K562 (cell line): ENCODE results near the gene KNG1. TPM values are rescaled to one million over a fixed set of nuclear protein-coding genes. Genes with fewer than 3 reads are reported as not detected.

Experiments used
- ATAC-seq: fragments of 200-7000 bp; cut with Tn5 transposase; 3 replicates; pipeline ENCODE4 v1.9.1; 2020; ENCODE audit warnings: moderate library complexity
- BruUV-seq: library from RNA; stranded (reverse); fragments of 400-500 nt; replicated peaks from 2 replicates; lab custom pipeline; 2021; lab: Mats Ljungman, UMichigan
- CTCF ChIA-PET: fragments of 300-600 bp; formaldehyde crosslinking; extraction: SDS; loops from one replicate; lab custom pipeline; 2021; ENCODE audit warnings: low intra/inter-chr PET ratio; lab: Yijun Ruan, JAX
- POLR2A ChIA-PET: fragments of 300-600, 350-650 bp; sonication (Branson Sonifier 250); formaldehyde crosslinking; extraction: SDS; loops from one replicate; lab custom pipeline; 2021; ENCODE audit warnings: antibody characterized with exemption, inconsistent platforms; lab: Yijun Ruan, JAX
- DNase-seq, 4 experiments: peaks; one replicate each; pipeline versions ENCODE4 v3.0.0 to v3.0.0-alpha.2; 2011 to 2018; ENCODE audit warnings: low spot score in 3 of 4, mixed read lengths in 3 of 4; ENCODE audit errors: extremely low read depth in 1 of 4
- FAIRE-seq: peaks from 2 replicates; lab custom pipeline; 2011; peaks lifted over from hg19 to GRCh38; lab: Jason Lieb, UNC
- H2AFZ ChIP-seq: 2 replicates; pipeline ENCODE4 v1.6.0; 2011; ENCODE audit warnings: low read depth, low read length, control low read depth, inconsistent platforms
- H3K27ac ChIP-seq: fragments of 200-600 bp; 3 replicates; pipeline ENCODE4 v1.8.0; 2011; ENCODE audit warnings: low read depth, mild to moderate bottlenecking, control low read depth, inconsistent platforms, low read length, moderate library complexity, mixed read lengths; ENCODE audit errors: extremely low read depth
- H3K27me3 ChIP-seq, 2 experiments: fragments of 300-600 bp in 1 of 2; 2 replicates in 1 of 2; 3 replicates in 1 of 2; pipeline versions ENCODE4 v1.6.0 to v1.8.0; 2011; ENCODE audit warnings: inconsistent platforms in 2 of 2, low read length in 2 of 2, mild to moderate bottlenecking in 1 of 2, mixed read lengths in 1 of 2, moderate library complexity in 1 of 2; ENCODE audit not compliant: control insufficient read depth in 2 of 2, insufficient read depth in 2 of 2
- H3K36me3 ChIP-seq: fragments of 300-600 bp; 3 replicates; pipeline ENCODE4 v1.8.0; 2011; ENCODE audit warnings: mild to moderate bottlenecking, low read length, inconsistent platforms; ENCODE audit not compliant: control insufficient read depth, insufficient read depth
- H3K4me1 ChIP-seq, 2 experiments: fragments of 200-600 bp in 1 of 2; replicated peaks in 1 of 2; 2 replicates in 1 of 2; 3 replicates in 1 of 2; pipeline versions ENCODE4 v1.5.1 to v1.8.0; 2011; ENCODE audit warnings: inconsistent platforms in 2 of 2, low read length in 2 of 2, mild to moderate bottlenecking in 1 of 2, mixed read lengths in 1 of 2, moderate library complexity in 1 of 2; ENCODE audit not compliant: control insufficient read depth in 2 of 2, insufficient read depth in 2 of 2
- H3K4me2 ChIP-seq: 2 replicates; pipeline ENCODE4 v1.6.1; 2011; ENCODE audit warnings: low read length, control low read depth, inconsistent platforms, mixed read lengths; ENCODE audit not compliant: insufficient read depth
- H3K4me3 ChIP-seq: fragments of 200-600 bp; sonication (generic), shearing (Covaris generic); 2 replicates; pipeline ENCODE4 v1.5.1; 2016; ENCODE audit warnings: control low read depth, inconsistent platforms
- H3K79me2 ChIP-seq: fragments of 200-600 bp; 3 replicates; pipeline ENCODE4 v1.8.0; 2011; ENCODE audit warnings: low read length, inconsistent platforms; ENCODE audit not compliant: control insufficient read depth, insufficient read depth
- H3K9ac ChIP-seq, 2 experiments: 2 replicates each; pipeline versions ENCODE4 v1.6.0 to v1.6.1; 2011; ENCODE audit warnings: low read depth in 2 of 2, low read length in 2 of 2, control low read depth in 1 of 2, inconsistent platforms in 1 of 2, mild to moderate bottlenecking in 1 of 2, mixed read lengths in 1 of 2; ENCODE audit not compliant: insufficient read depth in 1 of 2
- H3K9me1 ChIP-seq: one replicate; pipeline ENCODE4 v1.6.0; 2011; ENCODE audit warnings: inconsistent platforms, mild to moderate bottlenecking, low read length, moderate library complexity; ENCODE audit not compliant: control insufficient read depth, insufficient read depth
- H3K9me3 ChIP-seq: replicated peaks from 2 replicates; pipeline ENCODE4 v1.5.1; 2011; ENCODE audit warnings: low read depth, low read length, inconsistent platforms; ENCODE audit not compliant: control insufficient read depth, insufficient read depth
- H4K20me1 ChIP-seq: replicated peaks from 2 replicates; pipeline ENCODE4 v1.6.1; 2011; ENCODE audit warnings: low read length, inconsistent platforms, mixed read lengths; ENCODE audit not compliant: control insufficient read depth, insufficient read depth
- DPF2 ChIP-seq: fragments of 450-650 bp; IDR thresholded peaks from 2 replicates; pipeline ENCODE4 v1.6.1; 2016
- E2F8 ChIP-seq: fragments of 450-650 bp; IDR thresholded peaks from 2 replicates; pipeline ENCODE4 v1.7.1; 2018; ENCODE audit warnings: mild to moderate bottlenecking, low read depth; ENCODE audit not compliant: partially characterized antibody
- POLR2AphosphoS2 ChIP-seq: IDR thresholded peaks from 2 replicates; pipeline ENCODE4 v1.6.1; 2012; ENCODE audit warnings: low read length, improper control_type of control experiment
- REST ChIP-seq, 2 experiments: fragments of 450-650 bp; formaldehyde crosslinking in 1 of 2; IDR thresholded peaks; 2 replicates each; pipeline versions ENCODE4 v1.4.0 to v1.6.1; 2014 to 2020; ENCODE audit warnings: mild to moderate bottlenecking in 2 of 2, borderline replicate concordance in 1 of 2, low read depth in 1 of 2
- SIN3B ChIP-seq: fragments of 450-650 bp; IDR thresholded peaks from 2 replicates; pipeline ENCODE4 v1.6.1; 2017; ENCODE audit warnings: low read depth, mild to moderate bottlenecking, moderate library complexity
- TAF7 ChIP-seq: fragments of 450-650 bp; IDR thresholded peaks from 2 replicates; pipeline ENCODE4 v1.6.1; 2016; ENCODE audit warnings: missing genetic modification characterization, missing compliant biosample characterization
- THRAP3 ChIP-seq: fragments of 450-650 bp; IDR thresholded peaks from 2 replicates; pipeline ENCODE4 v1.6.1; 2016; ENCODE audit warnings: mild to moderate bottlenecking, inconsistent platforms, borderline replicate concordance
- U2AF1 ChIP-seq: fragments of 200-400 bp; formaldehyde crosslinking; optimal IDR thresholded peaks from 2 replicates; pipeline ENCODE3; 2017; ENCODE audit warnings: mild to moderate bottlenecking, low read depth, low read length, moderate library complexity
- ZNF444 ChIP-seq: fragments of 250-450 bp; sonication (Bioruptor Pico); IDR thresholded peaks from 2 replicates; pipeline ENCODE4 v1.4.0; 2020; ENCODE audit warnings: mild to moderate bottlenecking, moderate library complexity
- WGBS: fragments of 100-300 bp; shearing (Covaris generic); methylation state at CpG from one replicate; pipeline ENCODE4 v1.1.6; 2016; ENCODE audit warnings: low coverage, mixed read lengths; ENCODE audit not compliant: insufficient coverage; ENCODE audit errors: missing lambda C conversion rate; 5-methylcytosine and 5-hydroxymethylcytosine counted together
- in situ Hi-C: fragments of 300-500 bp; cut with MboI; formaldehyde crosslinking; loops from 4 replicates; pipeline ENCODE4 v1.15.0; 2018; ENCODE audit warnings: inconsistent platforms, mixed read lengths
- intact Hi-C: fragments of 100-400 bp; cut with micrococcal nuclease; formaldehyde crosslinking; loops from 2 replicates; pipeline ENCODE4 v1.14.2; 2022
- polyA plus RNA-seq, 8 experiments: library from polyadenylated mRNA; depleted of rRNA in 4 of 8; stranded (reverse) in 5 of 8; unstranded in 3 of 8; fragments of >200 nt; fragmentation: Nextera tagmentation in 2 of 8; fragmentation: Illumina TruSeq in 1 of 8; extraction: Ambion mirVana in 2 of 8; extraction: Trizol in 1 of 8; gene quantifications; 2 replicates each; pipeline versions ENCODE4 v1.2.1 to v1.2.3, GENCODE V29; 2011 to 2014; ENCODE audit warnings: inconsistent platforms in 1 of 8, missing spikeins in 1 of 8
- total RNA-seq, 7 experiments: library from RNA; depleted of rRNA in 6 of 7; stranded (reverse); fragments of >200 nt in 6 of 7; fragmentation: Illumina TruSeq in 2 of 7; extraction: Trizol in 2 of 7; gene quantifications; 2 replicates each; pipeline versions ENCODE4 v1.2.1 to v1.2.3, GENCODE V29; 2011 to 2021; ENCODE audit warnings: low replicate concordance in 1 of 7

Gene KNG1
- total and polyA plus RNA-seq, 9 of the 15 experiments (the other 6 are each of a cell fraction or from before 2014, with no cell fraction given): 0.09 TPM; not detected in 8

GRCh38 chr3:186788482-186789370 is 71.6 kb downstream of the KNG1 start:
- H3K79me2 ChIP-seq: peaks cover 54% of the 10 kb centered on the region
- no peaks in the 10 kb centered on the region for H3K9me3 ChIP-seq
- ATAC-seq (peak; percentile 0; the same call in 1 of the 3 replicates), DNase-seq (peak in 2 of 4 experiments; percentile 8 to 30), FAIRE-seq (no peak)
- ChIA-PET CTCF (no interaction called here), POLR2A (interaction anchor here (0.7 to 1.3 kb wide), 8 partner anchors 9 to 374 kb away, joined by 3 to 5 read pairs (median 3); no protein-coding TSS in a partner anchor)
- H3K9me1 ChIP-seq: no peaks in the 10 kb centered on the region
- H3K4me1 ChIP-seq: peaks cover 4 to 18% of the 10 kb centered on the region in 2 experiments; a peak in 3 of 5 replicates
- in situ Hi-C loops: no loop called here
- peak overlapping the region; percentile 9; the same call in 1 of the 2 replicates for H3K4me2 ChIP-seq
- H4K20me1 ChIP-seq: peaks cover 63% of the 10 kb centered on the region
- 43% methylated on average over 13 of the region's 13 CpGs for WGBS
- intact Hi-C loops: no loop called here
- H3K27me3 ChIP-seq: no peaks in the 10 kb centered on the region
- peak overlapping the region; percentile 20; the same call in 1 of the 3 replicates for H3K27ac ChIP-seq
- H3K36me3 ChIP-seq: peaks cover 99% of the 10 kb centered on the region
- no peak overlapping the region for H2AFZ ChIP-seq
- H3K9ac ChIP-seq: no peak overlapping the region
- no peak overlapping the region for H3K4me3 ChIP-seq
- TSS peak; percentile 0 for BruUV-seq
- peak; percentile 28 for TF ChIP-seq E2F8
- TF ChIP-seq POLR2AphosphoS2: peak; percentile 81; the same call in 1 of the 2 replicates
- no peak for TF ChIP-seq U2AF1
- TF ChIP-seq SIN3B: no peak
- TF ChIP-seq ZNF444 (CRISPR knock-in tag): no peak
- no peak for TF ChIP-seq TAF7 (tag)
- no peak for TF ChIP-seq DPF2
- peak; percentile 56; the same call in 1 of the 2 replicates for TF ChIP-seq THRAP3
- TF ChIP-seq REST (IDR thresholded peaks at IDR 0.05; ENCODE audit: borderline replicate concordance): no peak
- TF ChIP-seq REST (CRISPR knock-in tag; IDR thresholded peaks at IDR 0.05; ENCODE audit: low read depth): no peak
